Measurements from ENCODE around the gene NAP1L4.

DNA sequence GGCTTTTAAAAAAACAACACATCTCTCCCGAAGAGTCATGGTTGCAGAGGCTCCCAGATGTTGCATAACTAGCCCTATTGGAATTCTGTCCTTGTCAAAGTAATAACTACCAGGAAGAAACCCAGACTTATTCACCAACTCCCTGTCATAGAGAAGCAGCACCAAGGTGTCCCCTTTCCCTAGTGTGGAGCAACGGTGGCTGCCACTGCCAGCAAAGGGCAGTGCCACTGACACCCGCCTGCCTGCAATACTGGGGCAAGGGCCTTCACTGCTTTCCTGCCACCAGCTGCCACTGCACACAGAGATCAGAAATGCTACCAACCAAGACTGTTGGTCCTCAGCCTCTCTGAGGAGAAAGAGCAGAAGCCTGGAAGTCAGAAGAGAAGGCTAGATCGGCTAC, 27.3 kb downstream of the NAP1L4 start:
- TF ChIP-seq, protein P1, sequence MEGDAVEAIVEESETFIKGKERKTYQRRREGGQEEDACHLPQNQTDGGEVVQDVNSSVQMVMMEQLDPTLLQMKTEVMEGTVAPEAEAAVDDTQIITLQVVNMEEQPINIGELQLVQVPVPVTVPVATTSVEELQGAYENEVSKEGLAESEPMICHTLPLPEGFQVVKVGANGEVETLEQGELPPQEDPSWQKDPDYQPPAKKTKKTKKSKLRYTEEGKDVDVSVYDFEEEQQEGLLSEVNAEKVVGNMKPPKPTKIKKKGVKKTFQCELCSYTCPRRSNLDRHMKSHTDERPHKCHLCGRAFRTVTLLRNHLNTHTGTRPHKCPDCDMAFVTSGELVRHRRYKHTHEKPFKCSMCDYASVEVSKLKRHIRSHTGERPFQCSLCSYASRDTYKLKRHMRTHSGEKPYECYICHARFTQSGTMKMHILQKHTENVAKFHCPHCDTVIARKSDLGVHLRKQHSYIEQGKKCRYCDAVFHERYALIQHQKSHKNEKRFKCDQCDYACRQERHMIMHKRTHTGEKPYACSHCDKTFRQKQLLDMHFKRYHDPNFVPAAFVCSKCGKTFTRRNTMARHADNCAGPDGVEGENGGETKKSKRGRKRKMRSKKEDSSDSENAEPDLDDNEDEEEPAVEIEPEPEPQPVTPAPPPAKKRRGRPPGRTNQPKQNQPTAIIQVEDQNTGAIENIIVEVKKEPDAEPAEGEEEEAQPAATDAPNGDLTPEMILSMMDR (IDR thresholded peaks at IDR 0.05): no peak
- no peak for TF ChIP-seq EZH2 (IDR thresholded peaks at IDR 0.05; ENCODE audit: borderline replicate concordance, insufficient read depth, low read depth, low read length, poor library complexity, severe bottlenecking)

Data from B cell (primary cell).